Astrocyte (in vitro differentiated cells and primary cell): ENCODE measurements around the gene EID2B. TPM values are rescaled to one million over a fixed set of nuclear protein-coding genes. Genes with fewer than 3 reads are reported as not detected.
A peak's percentile ranks its signal among the peaks of the same experiment; 100 is the strongest.

Experiments used
- DNase-seq: peaks from one replicate; pipeline ENCODE4 v3.0.0-alpha.2; 2010; ENCODE audit warnings: low read depth
- FAIRE-seq: peaks from 2 replicates; lab custom pipeline; 2011; peaks lifted over from hg19 to GRCh38; lab: Jason Lieb, UNC
- H2AFZ ChIP-seq: 2 replicates; pipeline ENCODE4 v1.6.0; 2012; ENCODE audit warnings: low read depth, low read length, inconsistent platforms
- H3K27ac ChIP-seq: 2 replicates; pipeline ENCODE4 v1.5.1; 2011; ENCODE audit warnings: low read depth, low read length, inconsistent platforms
- H3K27me3 ChIP-seq: 2 replicates; pipeline ENCODE4 v1.6.0; 2011; ENCODE audit warnings: low read length, inconsistent platforms; ENCODE audit not compliant: insufficient read depth
- H3K36me3 ChIP-seq: 2 replicates; pipeline ENCODE4 v1.5.1; 2011; ENCODE audit warnings: low read length, inconsistent platforms; ENCODE audit not compliant: insufficient read depth
- H3K4me1 ChIP-seq: 2 replicates; pipeline ENCODE4 v1.5.1; 2011; ENCODE audit warnings: low read length, inconsistent platforms; ENCODE audit not compliant: insufficient read depth
- H3K4me2 ChIP-seq: 2 replicates; pipeline ENCODE4 v1.6.0; 2012; ENCODE audit warnings: low read length, inconsistent platforms
- H3K4me3 ChIP-seq: 2 replicates; pipeline ENCODE4 v1.5.1; 2011; ENCODE audit warnings: low read depth, mild to moderate bottlenecking, low read length, inconsistent platforms; ENCODE audit not compliant: insufficient read depth
- H3K79me2 ChIP-seq: 2 replicates; pipeline ENCODE4 v1.6.0; 2012; ENCODE audit warnings: mild to moderate bottlenecking, low read length, inconsistent platforms; ENCODE audit not compliant: insufficient read depth
- H3K9ac ChIP-seq: 2 replicates; pipeline ENCODE4 v1.6.0; 2012; ENCODE audit warnings: mild to moderate bottlenecking, low read length, inconsistent platforms
- H3K9me3 ChIP-seq: 2 replicates; pipeline ENCODE4 v1.5.1; 2012; ENCODE audit warnings: low read depth, mild to moderate bottlenecking, low read length, inconsistent platforms; ENCODE audit not compliant: insufficient read depth
- H4K20me1 ChIP-seq: 2 replicates; pipeline ENCODE4 v1.6.0; 2012; ENCODE audit warnings: low read length, inconsistent platforms; ENCODE audit not compliant: insufficient read depth
- H3K27ac Mint-ChIP-seq: one replicate; pipeline ENCODE4 v1.8.0; 2021; ENCODE audit warnings: mild to moderate bottlenecking, mixed read lengths; ENCODE audit not compliant: unreplicated experiment
- H3K27me3 Mint-ChIP-seq: one replicate; pipeline ENCODE4 v1.8.0; 2021; ENCODE audit warnings: low read depth, mixed read lengths; ENCODE audit not compliant: unreplicated experiment
- H3K36me3 Mint-ChIP-seq: one replicate; pipeline ENCODE4 v1.8.0; 2021; ENCODE audit warnings: low read depth, mixed read lengths; ENCODE audit not compliant: unreplicated experiment
- H3K4me1 Mint-ChIP-seq: one replicate; pipeline ENCODE4 v1.8.0; 2021; ENCODE audit warnings: low read depth, mixed read lengths; ENCODE audit not compliant: unreplicated experiment
- H3K4me3 Mint-ChIP-seq: one replicate; pipeline ENCODE4 v1.8.0; 2021; ENCODE audit warnings: mild to moderate bottlenecking, moderate library complexity, mixed read lengths; ENCODE audit not compliant: unreplicated experiment
- H3K9me3 Mint-ChIP-seq: one replicate; pipeline ENCODE4 v1.8.0; 2021; ENCODE audit warnings: mild to moderate bottlenecking, mixed read lengths; ENCODE audit not compliant: unreplicated experiment
- EZH2 ChIP-seq: IDR thresholded peaks from 2 replicates; pipeline ENCODE4 v1.6.1; 2012; ENCODE audit warnings: mild to moderate bottlenecking, low read length, inconsistent platforms; ENCODE audit not compliant: insufficient read depth
- total RNA-seq: library from RNA; stranded (reverse); gene quantifications from 2 replicates; pipeline ENCODE4 v1.2.1, GENCODE V29; 2021
- TF ChIP-seq, protein P1 (sequence below): IDR thresholded peaks from 2 replicates; pipeline ENCODE4 v1.5.1; 2011; ENCODE audit warnings: low read depth, mild to moderate bottlenecking, inconsistent platforms, low read length, moderate library complexity; ENCODE audit not compliant: insufficient read depth

Gene EID2B
- total RNA-seq, 1 donor from 2014 or later: 2.6 TPM

DNA sequence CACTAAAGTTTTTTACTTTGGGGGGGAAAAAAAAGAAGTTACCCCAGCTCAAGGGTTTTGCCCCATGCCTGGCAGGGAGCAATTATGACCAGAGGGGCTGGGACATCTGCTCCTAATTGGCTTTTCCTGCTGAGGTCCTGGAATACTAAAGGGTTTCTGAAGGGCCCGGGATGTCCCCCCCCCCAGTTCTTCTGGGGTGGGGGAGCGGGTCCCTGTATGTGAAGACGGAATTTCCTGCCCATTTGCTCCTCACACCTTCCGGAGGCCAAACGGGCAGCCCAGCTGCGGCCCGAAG lies 35.0 kb downstream of the EID2B start:
- Histone ChIP-seq H3K79me2 (no peaks in the 10 kb centered on the region), H3K9ac (no peak overlapping the region), H3K27me3 (peaks cover 31% of the 10 kb centered on the region), H3K4me2 (peak overlapping the region; percentile 79), H3K9me3 (no peaks in the 10 kb centered on the region), H3K36me3 (no peaks in the 10 kb centered on the region), H3K27ac (no peak overlapping the region), H4K20me1 (no peaks in the 10 kb centered on the region), H2AFZ (peak overlapping the region; percentile 41), H3K4me1 (peaks cover 11% of the 10 kb centered on the region), H3K4me3 (peak overlapping the region; percentile 30)
- DNase-seq: no peak
- Mint-ChIP-seq H3K4me3 (no peak overlapping the region), H3K27me3 (peaks cover 42% of the 10 kb centered on the region), H3K27ac (no peak overlapping the region), H3K4me1 (peaks cover 5% of the 10 kb centered on the region), H3K9me3 (peaks cover 4% of the 10 kb centered on the region), H3K36me3 (no peaks in the 10 kb centered on the region)
- TF ChIP-seq EZH2: no peak
- FAIRE-seq: no peak

DNA sequence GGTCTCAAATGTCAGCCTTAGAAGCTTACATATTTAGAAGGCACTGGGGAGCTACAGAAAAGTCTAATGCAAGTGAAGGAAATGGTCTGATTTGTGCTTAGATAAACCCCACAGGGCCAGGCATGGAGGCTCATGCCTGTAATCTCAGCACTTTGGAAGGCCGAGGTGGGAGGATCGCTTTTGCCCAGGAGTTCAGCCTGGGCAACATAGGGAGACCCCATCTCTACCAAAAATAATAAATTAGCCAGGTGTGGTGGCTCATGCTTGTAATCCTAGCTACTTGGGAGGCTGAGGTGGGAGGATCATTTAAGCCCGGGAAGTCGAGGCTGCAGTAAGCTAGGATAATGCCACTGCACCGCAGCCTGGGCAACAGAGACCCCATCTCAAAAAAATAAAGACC lies 36.6 kb downstream of the EID2B start:
- no peak for TF ChIP-seq EZH2
- TF ChIP-seq, protein P1, sequence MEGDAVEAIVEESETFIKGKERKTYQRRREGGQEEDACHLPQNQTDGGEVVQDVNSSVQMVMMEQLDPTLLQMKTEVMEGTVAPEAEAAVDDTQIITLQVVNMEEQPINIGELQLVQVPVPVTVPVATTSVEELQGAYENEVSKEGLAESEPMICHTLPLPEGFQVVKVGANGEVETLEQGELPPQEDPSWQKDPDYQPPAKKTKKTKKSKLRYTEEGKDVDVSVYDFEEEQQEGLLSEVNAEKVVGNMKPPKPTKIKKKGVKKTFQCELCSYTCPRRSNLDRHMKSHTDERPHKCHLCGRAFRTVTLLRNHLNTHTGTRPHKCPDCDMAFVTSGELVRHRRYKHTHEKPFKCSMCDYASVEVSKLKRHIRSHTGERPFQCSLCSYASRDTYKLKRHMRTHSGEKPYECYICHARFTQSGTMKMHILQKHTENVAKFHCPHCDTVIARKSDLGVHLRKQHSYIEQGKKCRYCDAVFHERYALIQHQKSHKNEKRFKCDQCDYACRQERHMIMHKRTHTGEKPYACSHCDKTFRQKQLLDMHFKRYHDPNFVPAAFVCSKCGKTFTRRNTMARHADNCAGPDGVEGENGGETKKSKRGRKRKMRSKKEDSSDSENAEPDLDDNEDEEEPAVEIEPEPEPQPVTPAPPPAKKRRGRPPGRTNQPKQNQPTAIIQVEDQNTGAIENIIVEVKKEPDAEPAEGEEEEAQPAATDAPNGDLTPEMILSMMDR: no peak
- H3K79me2 ChIP-seq: no peaks in the 10 kb centered on the region
- H3K27ac Mint-ChIP-seq: no peak overlapping the region
- H3K36me3 Mint-ChIP-seq: peaks cover 4% of the 10 kb centered on the region
- peaks cover 28% of the 10 kb centered on the region for H3K27me3 ChIP-seq
- peaks cover 2% of the 10 kb centered on the region for H3K36me3 ChIP-seq
- no peak overlapping the region for H3K4me2 ChIP-seq
- H3K9me3 ChIP-seq: no peaks in the 10 kb centered on the region
- H3K4me1 ChIP-seq: peaks cover 11% of the 10 kb centered on the region
- H3K9me3 Mint-ChIP-seq: peaks cover 4% of the 10 kb centered on the region
- H2AFZ ChIP-seq: no peak overlapping the region
- H3K4me3 ChIP-seq: no peak overlapping the region
- H3K27me3 Mint-ChIP-seq: peaks cover 36% of the 10 kb centered on the region
- H3K27ac ChIP-seq: no peak overlapping the region
- no peak overlapping the region for H3K4me3 Mint-ChIP-seq
- H3K9ac ChIP-seq: no peak overlapping the region
- FAIRE-seq (no peak), DNase-seq (no peak)
- H3K4me1 Mint-ChIP-seq: peaks cover 5% of the 10 kb centered on the region
- H4K20me1 ChIP-seq: no peaks in the 10 kb centered on the region

DNA sequence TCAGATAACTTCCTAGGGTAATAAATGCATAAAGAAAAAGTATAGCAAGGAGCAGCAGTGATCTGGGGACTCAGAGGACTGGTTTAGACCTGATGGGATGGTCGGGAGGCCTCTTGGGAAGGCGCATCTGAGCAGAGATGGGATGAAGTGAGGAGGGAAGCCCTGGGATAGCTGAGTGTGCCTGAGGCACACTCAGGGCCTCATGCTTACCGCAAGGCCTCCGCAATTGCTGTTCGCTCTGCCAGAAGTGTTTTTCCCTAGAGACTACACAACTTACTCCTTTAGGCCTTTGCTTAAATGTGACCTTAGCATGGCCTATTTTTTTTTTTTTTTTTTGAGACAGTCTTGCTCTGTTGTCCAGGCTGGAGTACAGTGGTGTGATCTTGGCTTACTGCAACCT lies 38.0 kb downstream of the EID2B start:
- Histone ChIP-seq H3K79me2 (no peaks in the 10 kb centered on the region), H4K20me1 (no peaks in the 10 kb centered on the region), H3K36me3 (peaks cover 2% of the 10 kb centered on the region), H3K4me1 (peaks cover 11% of the 10 kb centered on the region), H3K9ac (no peak overlapping the region), H3K9me3 (no peaks in the 10 kb centered on the region), H3K4me2 (no peak overlapping the region), H3K27me3 (peaks cover 17% of the 10 kb centered on the region), H2AFZ (no peak overlapping the region), H3K4me3 (no peak overlapping the region), H3K27ac (no peak overlapping the region)
- peaks cover 7% of the 10 kb centered on the region for H3K36me3 Mint-ChIP-seq
- FAIRE-seq (no peak), DNase-seq (no peak)
- peaks cover 5% of the 10 kb centered on the region for H3K4me1 Mint-ChIP-seq
- TF ChIP-seq, protein P1: no peak
- no peak for TF ChIP-seq EZH2
- H3K27ac Mint-ChIP-seq: no peak overlapping the region
- H3K9me3 Mint-ChIP-seq: peaks cover 3% of the 10 kb centered on the region
- H3K4me3 Mint-ChIP-seq: no peak overlapping the region
- peaks cover 24% of the 10 kb centered on the region for H3K27me3 Mint-ChIP-seq
